PFSK-1 (cell line): Measurements from ENCODE around the gene PJA2.

Experiments used
- POLR2AphosphoS5 ChIP-seq: IDR thresholded peaks from 2 replicates; pipeline ENCODE4 v1.6.1; 2012; ENCODE audit warnings: low read depth, mild to moderate bottlenecking, control low read depth, low read length, moderate library complexity
- TAF1 ChIP-seq: IDR thresholded peaks from 2 replicates; pipeline ENCODE4 v1.6.1; 2012; ENCODE audit warnings: low read length, control low read depth, borderline replicate concordance; ENCODE audit not compliant: insufficient read depth
- TF ChIP-seq, protein P1 (sequence below), 2 experiments: IDR thresholded peaks; 2 replicates each; pipeline versions ENCODE4 v1.6.1 to v1.8.0; 2011 to 2012; ENCODE audit warnings: low read depth in 2 of 2, low read length in 2 of 2, control low read depth in 1 of 2, inconsistent platforms in 1 of 2, mild to moderate bottlenecking in 1 of 2, moderate library complexity in 1 of 2; ENCODE audit not compliant: insufficient read depth in 1 of 2

GRCh38 chr5:109318455-109319108, 91.2 kb downstream of the PJA2 start:
- TF ChIP-seq, protein P1, sequence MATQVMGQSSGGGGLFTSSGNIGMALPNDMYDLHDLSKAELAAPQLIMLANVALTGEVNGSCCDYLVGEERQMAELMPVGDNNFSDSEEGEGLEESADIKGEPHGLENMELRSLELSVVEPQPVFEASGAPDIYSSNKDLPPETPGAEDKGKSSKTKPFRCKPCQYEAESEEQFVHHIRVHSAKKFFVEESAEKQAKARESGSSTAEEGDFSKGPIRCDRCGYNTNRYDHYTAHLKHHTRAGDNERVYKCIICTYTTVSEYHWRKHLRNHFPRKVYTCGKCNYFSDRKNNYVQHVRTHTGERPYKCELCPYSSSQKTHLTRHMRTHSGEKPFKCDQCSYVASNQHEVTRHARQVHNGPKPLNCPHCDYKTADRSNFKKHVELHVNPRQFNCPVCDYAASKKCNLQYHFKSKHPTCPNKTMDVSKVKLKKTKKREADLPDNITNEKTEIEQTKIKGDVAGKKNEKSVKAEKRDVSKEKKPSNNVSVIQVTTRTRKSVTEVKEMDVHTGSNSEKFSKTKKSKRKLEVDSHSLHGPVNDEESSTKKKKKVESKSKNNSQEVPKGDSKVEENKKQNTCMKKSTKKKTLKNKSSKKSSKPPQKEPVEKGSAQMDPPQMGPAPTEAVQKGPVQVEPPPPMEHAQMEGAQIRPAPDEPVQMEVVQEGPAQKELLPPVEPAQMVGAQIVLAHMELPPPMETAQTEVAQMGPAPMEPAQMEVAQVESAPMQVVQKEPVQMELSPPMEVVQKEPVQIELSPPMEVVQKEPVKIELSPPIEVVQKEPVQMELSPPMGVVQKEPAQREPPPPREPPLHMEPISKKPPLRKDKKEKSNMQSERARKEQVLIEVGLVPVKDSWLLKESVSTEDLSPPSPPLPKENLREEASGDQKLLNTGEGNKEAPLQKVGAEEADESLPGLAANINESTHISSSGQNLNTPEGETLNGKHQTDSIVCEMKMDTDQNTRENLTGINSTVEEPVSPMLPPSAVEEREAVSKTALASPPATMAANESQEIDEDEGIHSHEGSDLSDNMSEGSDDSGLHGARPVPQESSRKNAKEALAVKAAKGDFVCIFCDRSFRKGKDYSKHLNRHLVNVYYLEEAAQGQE (IDR thresholded peaks at IDR 0.05; ENCODE audit: insufficient read depth in 1 of 2, low read depth in 2 of 2, low read length in 2 of 2) = no peak
- no peak for TF ChIP-seq POLR2AphosphoS5
- no peak for TF ChIP-seq TAF1
